ENCODE data around the gene RYR1.
"Not testable (repeated sequence)": the region's sequence is repeated elsewhere in the genome, so short reads cannot be mapped to it uniquely, and the experiment has no call there.

Gene RYR1

GRCh38 chr19:38425222-38425809 is 8.2 kb upstream of the RYR1 start:
- Histone ChIP-seq H3K27ac (no peak overlapping the region), H3K27me3 (peaks cover 0 to 50% of the 10 kb centered on the region in 2 donors), H3K4me1 (no peaks in the 10 kb centered on the region), H3K4me3 (peak overlapping the region; percentile 25 to 26), H3K9me3 (no peaks in the 10 kb centered on the region), H3K36me3 (no peaks in the 10 kb centered on the region)
- TF ChIP-seq, protein P1, sequence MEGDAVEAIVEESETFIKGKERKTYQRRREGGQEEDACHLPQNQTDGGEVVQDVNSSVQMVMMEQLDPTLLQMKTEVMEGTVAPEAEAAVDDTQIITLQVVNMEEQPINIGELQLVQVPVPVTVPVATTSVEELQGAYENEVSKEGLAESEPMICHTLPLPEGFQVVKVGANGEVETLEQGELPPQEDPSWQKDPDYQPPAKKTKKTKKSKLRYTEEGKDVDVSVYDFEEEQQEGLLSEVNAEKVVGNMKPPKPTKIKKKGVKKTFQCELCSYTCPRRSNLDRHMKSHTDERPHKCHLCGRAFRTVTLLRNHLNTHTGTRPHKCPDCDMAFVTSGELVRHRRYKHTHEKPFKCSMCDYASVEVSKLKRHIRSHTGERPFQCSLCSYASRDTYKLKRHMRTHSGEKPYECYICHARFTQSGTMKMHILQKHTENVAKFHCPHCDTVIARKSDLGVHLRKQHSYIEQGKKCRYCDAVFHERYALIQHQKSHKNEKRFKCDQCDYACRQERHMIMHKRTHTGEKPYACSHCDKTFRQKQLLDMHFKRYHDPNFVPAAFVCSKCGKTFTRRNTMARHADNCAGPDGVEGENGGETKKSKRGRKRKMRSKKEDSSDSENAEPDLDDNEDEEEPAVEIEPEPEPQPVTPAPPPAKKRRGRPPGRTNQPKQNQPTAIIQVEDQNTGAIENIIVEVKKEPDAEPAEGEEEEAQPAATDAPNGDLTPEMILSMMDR (IDR thresholded peaks at IDR 0.05): no peak
- no peak for DNase-seq
- intact Hi-C loops (cut with DNase I; ENCODE audit: low total_unique reads): no loop called here

GRCh38 chr19:38425810-38426466 is 7.6 kb upstream of the RYR1 start, which contains the start of gene RASGRP4:
Gene RASGRP4 (minus strand): TSS chr19:38426219. CDS start chr19:38426091, 128 bp downstream.
- H3K36me3 ChIP-seq: no peaks in the 10 kb centered on the region
- H3K4me3 ChIP-seq: peak within 1 kb of the TSS; percentile 25 to 26
- no peaks in the 10 kb centered on the region for H3K9me3 ChIP-seq
- peak in 1 of 2 donors; percentile 25 for DNase-seq
- no peak within 1 kb of the TSS for H3K27ac ChIP-seq
- intact Hi-C loops (cut with DNase I; ENCODE audit: low total_unique reads): no loop called here
- no peaks in the 10 kb centered on the region for H3K4me1 ChIP-seq
- TF ChIP-seq, protein P1 (IDR thresholded peaks at IDR 0.05): no peak
- peaks cover 0 to 45% of the 10 kb centered on the region in 2 donors for H3K27me3 ChIP-seq

DNA sequence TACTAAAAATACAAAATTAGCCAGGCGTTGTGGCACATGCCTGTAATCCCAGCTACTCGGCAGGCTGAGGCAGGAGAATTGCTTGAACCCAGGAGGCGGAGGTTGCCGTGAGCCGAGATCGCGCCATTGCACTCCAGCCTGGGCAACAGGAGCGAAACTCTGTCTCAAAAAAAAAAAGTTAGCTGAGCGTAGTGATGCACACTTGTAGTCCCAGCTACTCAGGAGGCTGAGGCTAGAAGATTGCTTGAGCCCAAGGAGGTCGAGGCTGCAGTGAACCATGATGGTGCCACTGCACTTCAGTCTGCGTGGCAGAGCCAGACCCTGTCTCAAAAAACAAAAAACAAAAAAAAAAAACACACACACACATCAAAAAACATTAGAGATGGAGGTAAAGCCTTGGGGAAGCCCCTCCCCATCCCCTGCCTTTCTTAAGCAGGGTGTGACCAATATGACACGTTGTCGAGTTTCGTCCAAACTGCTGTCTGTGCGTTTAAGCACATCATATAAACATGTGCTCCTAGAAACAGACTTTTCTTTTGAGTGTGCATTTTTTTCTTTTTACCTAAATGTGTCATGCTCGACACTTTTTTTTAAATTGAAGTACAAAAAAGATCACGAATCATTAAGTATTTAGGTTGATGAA is 6.3 kb upstream of the RYR1 start:
- H3K36me3 ChIP-seq; H3K9me3 ChIP-seq; H3K4me3 ChIP-seq; DNase-seq; H3K27ac ChIP-seq; intact Hi-C loops (cut with DNase I; ENCODE audit: low total_unique reads); H3K4me1 ChIP-seq: not testable (repeated sequence)
- peaks cover 0 to 44% of the 10 kb centered on the region in 2 donors for H3K27me3 ChIP-seq

GRCh38 chr19:38429055-38429810 is 4.3 kb upstream of the RYR1 start:
- Histone ChIP-seq H3K4me1 (peaks cover 0 to 6% (median 0%) of the 10 kb centered on the region in 4 donors), H3K27me3 (peaks cover 0 to 46% of the 10 kb centered on the region in 2 donors), H3K9me3 (no peaks in the 10 kb centered on the region), H3K27ac (no peak overlapping the region), H3K4me3 (no peak overlapping the region), H3K36me3 (no peaks in the 10 kb centered on the region)
- DNase-seq: no peak
- intact Hi-C loops (cut with DNase I; ENCODE audit: low total_unique reads): no loop called here
- TF ChIP-seq, protein P1 (IDR thresholded peaks at IDR 0.05): no peak

DNA sequence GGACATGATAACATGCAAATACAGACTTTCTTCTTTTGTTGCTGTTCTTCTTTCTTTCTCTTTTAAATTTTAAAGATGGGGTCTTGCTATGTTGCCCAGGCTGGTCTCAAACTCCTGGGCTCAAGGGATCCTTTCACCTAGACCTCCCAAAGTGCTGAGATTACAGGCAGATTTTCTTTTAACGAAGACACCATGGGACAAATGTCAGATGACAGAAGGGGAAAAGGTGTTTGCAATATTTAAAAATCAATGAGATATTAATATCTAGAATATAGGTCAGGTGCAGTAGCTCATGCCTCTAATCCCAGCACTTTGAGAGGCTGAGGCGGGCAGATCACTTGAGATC is 3.7 kb upstream of the RYR1 start:
- TF ChIP-seq, protein P1 (IDR thresholded peaks at IDR 0.05): no peak
- H3K36me3 ChIP-seq: no peaks in the 10 kb centered on the region
- H3K9me3 ChIP-seq: no peaks in the 10 kb centered on the region
- H3K27ac ChIP-seq: no peak overlapping the region
- H3K4me3 ChIP-seq: no peak overlapping the region
- DNase-seq: no peak
- peaks cover 0 to 46% of the 10 kb centered on the region in 2 donors for H3K27me3 ChIP-seq
- intact Hi-C loops (cut with DNase I; ENCODE audit: low total_unique reads): no loop called here
- peaks cover 0 to 6% (median 0%) of the 10 kb centered on the region in 4 donors for H3K4me1 ChIP-seq
